HUES6 (cell line): Measurements from ENCODE around the gene FMNL2.

Experiments used
- H3K27ac ChIP-seq: 2 replicates; pipeline ENCODE4 v1.7.0; 2013; ENCODE audit warnings: low read depth, mild to moderate bottlenecking, low read length, inconsistent platforms
- H3K27me3 ChIP-seq: 2 replicates; pipeline ENCODE4 v1.6.1; 2013; ENCODE audit warnings: low read length; ENCODE audit not compliant: control insufficient read depth, insufficient read depth
- H3K36me3 ChIP-seq: 2 replicates; pipeline ENCODE4 v1.6.1; 2013; ENCODE audit warnings: low read length; ENCODE audit not compliant: control insufficient read depth, insufficient read depth
- H3K4me1 ChIP-seq: 2 replicates; pipeline ENCODE4 v1.6.1; 2013; ENCODE audit warnings: low read length; ENCODE audit not compliant: control insufficient read depth, insufficient read depth
- H3K4me3 ChIP-seq: 2 replicates; pipeline ENCODE4 v1.5.1; 2013; ENCODE audit warnings: low read depth, low read length
- H3K9ac ChIP-seq: one replicate; pipeline ENCODE4 v1.6.1; 2013; ENCODE audit warnings: mild to moderate bottlenecking, low read length
- H3K9me3 ChIP-seq: 2 replicates; pipeline ENCODE4 v1.6.1; 2013; ENCODE audit warnings: low read depth, low read length; ENCODE audit not compliant: control insufficient read depth, insufficient read depth

The FMNL2 gene

GRCh38 chr2:152500772-152501171 is 165.8 kb downstream of the FMNL2 start:
- no peak overlapping the region for H3K27ac ChIP-seq
- no peaks in the 10 kb centered on the region for H3K27me3 ChIP-seq
- no peaks in the 10 kb centered on the region for H3K9me3 ChIP-seq
- peaks cover 27% of the 10 kb centered on the region for H3K4me1 ChIP-seq
- no peaks in the 10 kb centered on the region for H3K36me3 ChIP-seq
- H3K9ac ChIP-seq, result no peak overlapping the region
- H3K4me3 ChIP-seq, result no peak overlapping the region

GRCh38 chr2:152501666-152502065 is 166.7 kb downstream of the FMNL2 start:
- no peak overlapping the region for H3K4me3 ChIP-seq
- no peaks in the 10 kb centered on the region for H3K27me3 ChIP-seq
- no peak overlapping the region for H3K9ac ChIP-seq
- H3K9me3 ChIP-seq, result no peaks in the 10 kb centered on the region
- no peaks in the 10 kb centered on the region for H3K36me3 ChIP-seq
- H3K27ac ChIP-seq, result no peak overlapping the region
- peaks cover 27% of the 10 kb centered on the region for H3K4me1 ChIP-seq

- no peaks in the 10 kb centered on the region for H3K36me3 ChIP-seq
- H3K4me1 ChIP-seq, result peaks cover 15% of the 10 kb centered on the region
- H3K27me3 ChIP-seq, result no peaks in the 10 kb centered on the region
- H3K4me3 ChIP-seq, result no peak overlapping the region
- no peak overlapping the region for H3K27ac ChIP-seq
- H3K9me3 ChIP-seq, result no peaks in the 10 kb centered on the region
- no peak overlapping the region for H3K9ac ChIP-seq
Observed at GRCh38 chr2:152504618-152505017, 169.6 kb downstream of the FMNL2 start.

GRCh38 chr2:152505495-152505906 is 170.5 kb downstream of the FMNL2 start:
- Histone ChIP-seq H3K27me3 (no peaks in the 10 kb centered on the region), H3K4me1 (peaks cover 12% of the 10 kb centered on the region; the same call in 1 of the 2 replicates), H3K4me3 (no peak overlapping the region), H3K9me3 (no peaks in the 10 kb centered on the region), H3K27ac (no peak overlapping the region), H3K36me3 (no peaks in the 10 kb centered on the region), H3K9ac (no peak overlapping the region)

- Histone ChIP-seq H3K9me3 (no peaks in the 10 kb centered on the region), H3K4me1 (peaks cover 12% of the 10 kb centered on the region; the same call in 1 of the 2 replicates), H3K36me3 (no peaks in the 10 kb centered on the region), H3K27ac (no peak overlapping the region), H3K27me3 (no peaks in the 10 kb centered on the region), H3K4me3 (no peak overlapping the region), H3K9ac (no peak overlapping the region)
Observed at GRCh38 chr2:152506843-152507242, 171.9 kb downstream of the FMNL2 start.

GRCh38 chr2:152507907-152508306 is 172.9 kb downstream of the FMNL2 start:
- no peak overlapping the region for H3K27ac ChIP-seq
- H3K27me3 ChIP-seq, result no peaks in the 10 kb centered on the region
- no peak overlapping the region for H3K4me3 ChIP-seq
- H3K9ac ChIP-seq, result no peak overlapping the region
- H3K4me1 ChIP-seq, result peaks cover 12% of the 10 kb centered on the region; the same call in 1 of the 2 replicates
- H3K36me3 ChIP-seq, result no peaks in the 10 kb centered on the region
- H3K9me3 ChIP-seq, result no peaks in the 10 kb centered on the region

- H3K27me3 ChIP-seq, result no peaks in the 10 kb centered on the region
- no peak overlapping the region for H3K27ac ChIP-seq
- no peaks in the 10 kb centered on the region for H3K36me3 ChIP-seq
- no peak overlapping the region for H3K9ac ChIP-seq
- no peak overlapping the region for H3K4me3 ChIP-seq
- no peaks in the 10 kb centered on the region for H3K9me3 ChIP-seq
- peaks cover 12% of the 10 kb centered on the region; the same call in 1 of the 2 replicates for H3K4me1 ChIP-seq
Observed at GRCh38 chr2:152508446-152508845, 173.5 kb downstream of the FMNL2 start.

- H3K36me3 ChIP-seq, result no peaks in the 10 kb centered on the region
- no peak overlapping the region for H3K27ac ChIP-seq
- no peak overlapping the region for H3K4me3 ChIP-seq
- H3K4me1 ChIP-seq, result peaks cover 6% of the 10 kb centered on the region; the same call in 1 of the 2 replicates
- no peak overlapping the region for H3K9ac ChIP-seq
- H3K27me3 ChIP-seq, result no peaks in the 10 kb centered on the region
- H3K9me3 ChIP-seq, result no peaks in the 10 kb centered on the region
Observed at GRCh38 chr2:152509772-152510491, 175.0 kb downstream of the FMNL2 start.

- Histone ChIP-seq H3K27me3 (no peaks in the 10 kb centered on the region), H3K9ac (no peak overlapping the region), H3K36me3 (no peaks in the 10 kb centered on the region), H3K4me1 (peaks cover 2% of the 10 kb centered on the region; the same call in 1 of the 2 replicates), H3K4me3 (no peak overlapping the region), H3K9me3 (no peaks in the 10 kb centered on the region), H3K27ac (no peak overlapping the region)
Observed at GRCh38 chr2:152510621-152511020, 175.6 kb downstream of the FMNL2 start.

GRCh38 chr2:152511981-152512380 is 177.0 kb downstream of the FMNL2 start:
- no peak overlapping the region for H3K9ac ChIP-seq
- H3K9me3 ChIP-seq, result no peaks in the 10 kb centered on the region
- H3K4me1 ChIP-seq, result no peaks in the 10 kb centered on the region
- H3K36me3 ChIP-seq, result no peaks in the 10 kb centered on the region
- no peaks in the 10 kb centered on the region for H3K27me3 ChIP-seq
- no peak overlapping the region for H3K4me3 ChIP-seq
- no peak overlapping the region for H3K27ac ChIP-seq

GRCh38 chr2:152513029-152513428 is 178.1 kb downstream of the FMNL2 start:
- H3K27ac ChIP-seq, result no peak overlapping the region
- H3K4me1 ChIP-seq, result no peaks in the 10 kb centered on the region
- H3K4me3 ChIP-seq, result no peak overlapping the region
- H3K9ac ChIP-seq, result no peak overlapping the region
- H3K27me3 ChIP-seq, result no peaks in the 10 kb centered on the region
- H3K9me3 ChIP-seq, result no peaks in the 10 kb centered on the region
- H3K36me3 ChIP-seq, result no peaks in the 10 kb centered on the region
